Hematopoietic multipotent progenitor cell treated with erythropoietin and hydrocortisone succinate and interleukin-3 and kit ligand, for 17 days (in vitro differentiated cells): ENCODE results near the gene SETD2.
A peak's percentile ranks its signal among the peaks of the same experiment; 100 is the strongest.

ENCODE experiments used
- DNase-seq: peaks from one replicate; pipeline ENCODE4 v3.0.0-alpha.2; 2015; ENCODE audit warnings: low spot score

The SETD2 gene

GRCh38 chr3:47009225-47010110 is 154.4 kb downstream of the SETD2 start:
- DNase-seq = peak; percentile 82

DNA sequence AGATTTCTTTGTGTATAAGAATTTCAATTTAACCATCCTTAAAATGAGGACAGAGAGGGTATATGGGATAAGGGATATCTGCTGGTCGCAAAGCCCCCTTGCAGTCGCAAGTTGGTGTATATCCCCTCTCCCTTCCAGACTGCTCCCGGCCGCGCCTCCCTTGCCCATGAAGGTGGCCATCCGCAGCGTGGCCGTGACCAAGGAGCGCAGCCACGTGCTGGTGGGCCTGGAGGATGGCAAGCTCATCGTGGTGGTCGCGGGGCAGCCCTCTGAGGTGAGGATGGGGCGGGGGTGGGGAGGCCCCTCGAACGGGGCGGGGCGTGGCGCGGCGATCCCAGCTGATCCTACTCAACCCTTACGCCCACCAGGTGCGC is 155.1 kb downstream of the SETD2 start:
- no peak for DNase-seq

- no peak for DNase-seq
These were observed 155.6 kb downstream of the SETD2 start for GRCh38 chr3:47008234-47008796.

DNA sequence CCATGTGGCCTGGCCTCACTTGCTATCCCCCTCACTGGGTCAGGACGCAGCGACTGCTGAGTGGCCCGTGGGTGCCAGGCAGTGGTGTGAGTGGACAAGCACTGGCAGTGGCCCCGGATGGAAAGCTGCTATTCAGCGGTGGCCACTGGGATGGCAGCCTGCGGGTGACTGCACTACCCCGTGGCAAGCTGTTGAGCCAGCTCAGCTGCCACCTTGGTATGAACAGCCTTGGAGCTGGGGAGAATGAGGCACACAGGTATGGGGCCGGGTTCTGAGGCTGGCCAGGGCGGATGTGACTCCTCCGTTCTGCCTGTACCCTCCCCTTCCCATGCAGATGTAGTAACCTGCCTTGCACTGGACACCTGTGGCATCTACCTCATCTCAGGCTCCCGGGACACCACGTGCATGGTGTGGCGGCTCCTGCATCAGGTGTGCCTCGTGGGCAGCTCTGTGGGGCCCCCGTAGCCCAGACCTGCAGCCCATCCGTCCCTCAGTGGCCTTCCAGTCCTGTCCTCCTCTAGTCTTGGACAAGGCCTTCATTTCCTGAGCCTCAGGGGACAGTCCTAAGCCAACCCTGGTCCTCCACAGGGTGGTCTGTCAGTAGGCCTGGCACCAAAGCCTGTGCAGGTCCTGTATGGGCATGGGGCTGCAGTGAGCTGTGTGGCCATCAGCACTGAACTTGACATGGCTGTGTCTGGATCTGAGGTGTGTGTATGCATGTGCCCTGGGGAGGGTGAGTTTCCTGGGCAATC is 156.3 kb downstream of the SETD2 start:
- no peak for DNase-seq

DNA sequence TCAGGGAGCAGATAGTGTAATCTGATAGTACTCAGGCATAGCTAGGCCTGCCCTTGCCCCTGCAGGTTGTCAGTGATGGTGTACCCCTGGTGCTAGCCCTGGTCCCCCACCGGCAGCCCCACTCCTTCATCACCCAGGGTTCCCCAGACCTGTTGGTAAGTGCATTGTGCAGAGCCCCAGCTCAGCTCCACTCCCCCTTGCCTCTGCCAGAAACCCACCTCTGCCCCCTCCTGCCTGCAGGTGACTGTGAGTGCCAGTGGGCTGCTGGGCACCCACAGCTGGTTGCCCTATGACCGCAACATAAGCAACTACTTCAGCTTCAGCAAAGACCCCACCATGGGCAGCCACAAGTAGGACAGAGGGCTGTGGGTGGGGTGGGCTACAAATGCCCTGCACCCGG is 156.9 kb downstream of the SETD2 start:
- DNase-seq = no peak

DNA sequence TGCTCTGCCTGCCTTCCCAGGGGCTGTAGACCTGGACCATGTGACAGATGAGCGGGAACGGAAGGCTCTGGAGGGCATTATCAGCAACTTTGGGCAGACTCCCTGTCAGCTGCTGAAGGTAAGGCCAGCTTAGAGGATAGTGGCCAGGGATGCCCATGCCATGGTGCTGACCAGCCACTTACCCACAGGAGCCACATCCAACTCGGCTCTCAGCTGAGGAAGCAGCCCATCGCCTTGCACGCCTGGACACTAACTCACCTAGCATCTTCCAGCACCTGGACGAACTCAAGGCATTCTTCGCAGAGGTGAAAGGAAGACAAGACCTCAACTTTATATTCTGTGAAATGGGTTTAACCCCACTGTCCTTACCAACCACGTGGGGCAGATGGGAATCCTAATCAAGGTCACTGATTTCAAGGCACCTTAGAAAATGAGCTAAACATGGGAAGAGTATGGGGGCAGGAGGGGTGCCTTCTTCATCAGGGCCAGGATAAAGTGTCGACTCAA is 157.7 kb downstream of the SETD2 start:
- DNase-seq = no peak

DNA sequence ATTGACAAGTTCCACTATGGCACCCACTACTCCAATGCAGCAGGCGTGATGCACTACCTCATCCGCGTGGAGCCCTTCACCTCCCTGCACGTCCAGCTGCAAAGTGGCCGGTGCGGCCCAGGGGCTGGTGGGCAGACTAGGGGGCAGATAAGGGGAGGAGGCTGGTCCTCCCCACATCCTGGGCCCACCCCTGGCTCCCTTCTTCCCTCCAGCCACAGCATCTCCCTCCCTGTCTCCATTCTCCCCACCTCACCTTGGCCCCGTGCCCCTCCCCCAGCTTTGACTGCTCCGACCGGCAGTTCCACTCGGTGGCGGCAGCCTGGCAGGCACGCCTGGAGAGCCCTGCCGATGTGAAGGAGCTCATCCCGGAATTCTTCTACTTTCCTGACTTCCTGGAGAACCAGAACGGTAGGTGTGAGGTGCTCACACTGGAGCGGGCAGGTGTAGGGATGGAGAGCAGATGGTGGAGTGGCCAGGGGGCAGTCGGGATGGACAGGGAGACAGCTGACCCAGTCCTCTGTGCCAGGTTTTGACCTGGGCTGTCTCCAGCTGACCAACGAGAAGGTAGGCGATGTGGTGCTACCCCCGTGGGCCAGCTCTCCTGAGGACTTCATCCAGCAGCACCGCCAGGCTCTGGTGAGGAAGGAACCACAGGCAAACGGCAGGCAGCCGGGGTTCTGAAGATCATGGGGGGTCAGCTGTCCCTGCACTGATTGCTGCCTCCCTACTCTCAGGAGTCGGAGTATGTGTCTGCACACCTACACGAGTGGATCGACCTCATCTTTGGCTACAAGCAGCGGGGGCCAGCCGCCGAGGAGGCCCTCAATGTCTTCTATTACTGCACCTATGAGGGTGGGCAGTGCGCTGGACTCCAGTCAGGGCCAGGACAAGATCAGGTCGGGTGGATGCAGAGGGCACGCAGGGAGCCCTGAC is 158.4 kb downstream of the SETD2 start:
- DNase-seq = no peak

GRCh38 chr3:47004369-47005211 is 159.3 kb downstream of the SETD2 start:
- DNase-seq = no peak

GRCh38 chr3:47003461-47004368 is 160.2 kb downstream of the SETD2 start:
- no peak for DNase-seq

- no peak for DNase-seq
These were observed 160.9 kb downstream of the SETD2 start for GRCh38 chr3:47003056-47003410.

- DNase-seq = no peak
These were observed 161.5 kb downstream of the SETD2 start for GRCh38 chr3:47002171-47003055.

DNA sequence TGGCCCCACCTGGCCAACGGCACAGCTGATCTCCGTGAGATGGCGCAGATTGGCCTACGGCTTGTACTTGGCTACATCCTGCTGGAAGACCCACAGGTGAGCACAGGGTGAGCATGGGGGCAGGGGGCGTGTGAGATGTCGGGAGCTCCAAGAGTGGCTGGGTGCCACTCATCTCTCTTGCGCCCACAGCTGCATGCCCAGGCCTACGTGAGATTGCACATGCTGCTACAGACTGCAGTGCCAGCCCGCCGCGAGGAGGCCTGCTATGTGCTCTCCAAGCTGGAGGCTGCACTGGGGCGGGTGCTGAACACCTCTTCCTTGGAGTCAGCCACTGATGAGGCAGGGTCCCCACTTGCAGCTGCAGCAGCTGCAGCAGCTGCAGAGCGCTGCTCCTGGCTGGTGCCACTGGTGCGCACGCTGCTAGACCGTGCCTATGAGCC is 162.2 kb downstream of the SETD2 start:
- no peak for DNase-seq

GRCh38 chr3:47000922-47001730 is 162.8 kb downstream of the SETD2 start:
- no peak for DNase-seq

DNA sequence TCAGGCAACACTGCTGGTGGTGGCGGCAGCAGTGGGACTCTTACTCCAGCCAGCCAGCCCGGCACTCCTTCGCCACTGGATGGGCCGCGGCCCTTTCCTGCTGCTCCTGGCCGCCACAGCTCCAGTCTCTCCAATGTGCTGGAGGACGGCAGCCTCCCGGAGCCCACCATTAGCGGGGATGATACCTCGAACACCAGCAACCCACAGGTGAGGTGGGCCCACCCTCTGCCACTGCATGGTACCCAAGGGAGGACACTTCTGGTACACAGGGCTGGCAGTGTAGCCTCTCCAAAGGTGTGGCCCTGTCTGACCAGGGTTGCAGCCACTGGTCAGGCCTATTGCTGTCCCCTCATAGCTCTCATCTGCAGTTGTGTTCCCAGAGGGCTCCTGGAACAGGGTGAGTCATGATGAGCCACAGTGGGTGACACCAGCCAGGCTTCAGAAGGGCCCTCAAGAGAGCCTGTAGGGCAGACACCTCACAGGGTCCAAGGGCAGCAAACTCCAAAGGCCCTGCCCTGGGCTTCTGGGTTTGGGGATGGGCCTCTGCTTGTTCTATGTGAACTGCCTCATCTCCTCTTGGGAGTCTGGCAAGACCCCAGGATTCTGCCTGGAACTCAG is 163.6 kb downstream of the SETD2 start:
- no peak for DNase-seq

DNA sequence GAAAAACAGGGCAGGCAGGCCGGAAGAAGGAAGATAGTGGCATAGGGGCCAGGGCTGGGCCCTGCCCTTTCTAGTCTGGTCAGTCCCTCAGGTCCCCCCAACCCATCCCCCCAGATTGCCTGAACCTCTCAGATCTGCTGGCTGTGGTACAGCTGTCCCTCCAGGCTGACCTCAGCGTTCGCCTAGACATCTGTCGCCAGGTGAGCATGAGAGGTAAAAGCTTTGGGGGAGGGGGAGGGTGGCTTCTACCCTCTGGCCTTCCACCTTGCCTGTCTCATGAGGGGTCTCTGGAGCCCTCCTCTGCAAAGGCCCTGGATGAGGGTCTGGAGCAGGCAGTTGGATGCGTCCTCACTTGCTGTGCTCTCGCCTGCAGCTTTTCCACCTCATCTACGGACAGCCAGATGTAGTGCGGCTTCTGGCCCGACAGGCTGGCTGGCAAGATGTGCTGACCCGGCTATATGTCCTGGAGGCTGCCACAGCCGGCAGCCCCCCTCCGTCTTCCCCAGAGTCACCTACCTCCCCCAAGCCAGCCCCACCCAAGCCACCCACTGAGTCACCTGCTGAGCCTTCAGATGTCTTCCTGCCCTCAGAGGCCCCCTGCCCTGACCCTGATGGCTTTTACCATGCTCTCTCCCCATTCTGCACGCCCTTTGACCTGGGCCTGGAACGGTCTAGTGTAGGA is 164.3 kb downstream of the SETD2 start:
- no peak for DNase-seq

- DNase-seq = no peak
These were observed 164.9 kb downstream of the SETD2 start for GRCh38 chr3:46998852-46999515.
